GM18868 (cell line): ENCODE measurements around the gene PSME2.
A peak's percentile ranks its signal among the peaks of the same experiment; 100 is the strongest.

Source experiments
- ATAC-seq: cut with Tn5 transposase; IDR thresholded peaks from one replicate; pipeline ENCODE4 v1.9.1; 2021; ENCODE audit warnings: mild to moderate bottlenecking, moderate library complexity; ENCODE audit not compliant: unreplicated experiment

Gene PSME2

GRCh38 chr14:24146453-24146977 is at the start of gene PSME2:
TSS of gene PSME2 (minus strand) at chr14:24146610. CDS start at chr14:24146581, 29 bp downstream.
- ATAC-seq = peak; percentile 63

- ATAC-seq = peak; percentile 87
Observed at GRCh38 chr14:24195186-24196070, 49.0 kb upstream of the PSME2 start, which contains the start of gene TM9SF1. TSS of gene TM9SF1 (minus strand) at chr14:24195441. CDS start at chr14:24195019, 422 bp downstream.

GRCh38 chr14:24194873-24195185 is 48.4 kb upstream of the PSME2 start:
- no peak for ATAC-seq

GRCh38 chr14:24194186-24194872 is 47.9 kb upstream of the PSME2 start:
- no peak for ATAC-seq

GRCh38 chr14:24192933-24193332 is 46.5 kb upstream of the PSME2 start:
- no peak for ATAC-seq

GRCh38 chr14:24190416-24190815 is 44.0 kb upstream of the PSME2 start:
- ATAC-seq = no peak

GRCh38 chr14:24189460-24189859 is 43.0 kb upstream of the PSME2 start:
- ATAC-seq = no peak

- no peak for ATAC-seq
Observed at GRCh38 chr14:24189059-24189375, 42.6 kb upstream of the PSME2 start.

GRCh38 chr14:24188251-24189058 is 42.0 kb upstream of the PSME2 start, which contains the start of gene IPO4:
TSS of gene IPO4 (minus strand) at chr14:24188816. CDS start at chr14:24188787, 29 bp downstream.
- ATAC-seq = peak; percentile 97

- ATAC-seq = no peak
Observed at GRCh38 chr14:24187539-24187915, 41.1 kb upstream of the PSME2 start.

- no peak for ATAC-seq
Observed at GRCh38 chr14:24186831-24187538, 40.6 kb upstream of the PSME2 start.

- no peak for ATAC-seq
Observed at GRCh38 chr14:24185741-24186140, 39.3 kb upstream of the PSME2 start.

- no peak for ATAC-seq
Observed at GRCh38 chr14:24185026-24185425, 38.6 kb upstream of the PSME2 start.

GRCh38 chr14:24184104-24184970 is 37.9 kb upstream of the PSME2 start:
- ATAC-seq = no peak

GRCh38 chr14:24183014-24183481 is 36.6 kb upstream of the PSME2 start:
- ATAC-seq = no peak

- ATAC-seq = no peak
Observed at GRCh38 chr14:24182110-24182882, 35.9 kb upstream of the PSME2 start.

- ATAC-seq = no peak
Observed at GRCh38 chr14:24181371-24182077, 35.1 kb upstream of the PSME2 start.
